Measurements from ENCODE around the gene DNAAF9.

The DNAAF9 gene

DNA sequence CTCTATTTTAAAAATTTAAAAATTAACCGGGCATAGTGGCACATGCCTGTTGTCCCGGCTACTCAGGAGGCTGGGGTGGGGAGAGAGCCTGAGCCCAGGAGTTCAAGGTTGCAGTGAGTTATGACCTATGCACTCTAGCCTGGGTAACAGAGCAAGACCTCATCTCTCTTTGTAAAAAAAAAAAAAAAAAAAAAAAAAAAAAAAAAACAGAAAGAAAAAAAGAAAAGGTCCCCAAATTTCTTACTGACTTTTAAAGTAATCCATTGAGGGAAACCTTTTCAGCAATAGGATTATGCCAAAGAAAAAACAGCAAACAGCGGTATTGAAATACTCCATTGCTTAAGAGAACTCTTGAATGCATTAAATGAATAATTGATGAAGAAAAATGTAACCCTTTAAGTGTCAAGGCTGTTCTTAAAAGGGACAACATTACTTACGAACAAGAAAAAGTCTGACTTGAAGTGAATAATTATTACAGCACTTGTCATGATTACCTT lies 6.0 kb upstream of the DNAAF9 start:
- no peak for TF ChIP-seq CTCF (IDR thresholded peaks at IDR 0.05)
- Histone ChIP-seq H3K27me3 (ENCODE audit: control insufficient read depth, insufficient read depth, low read length) (no peaks in the 10 kb centered on the region), H3K4me3 (ENCODE audit: low read depth, low read length) (no peak overlapping the region), H3K79me2 (no peaks in the 10 kb centered on the region), H3K36me3 (ENCODE audit: control insufficient read depth, insufficient read depth, low read length) (no peaks in the 10 kb centered on the region), H2AFZ (no peak overlapping the region), H3K4me1 (no peaks in the 10 kb centered on the region), H3K9ac (no peak overlapping the region), H3K27ac (no peak overlapping the region), H3K4me2 (ENCODE audit: low read length) (no peak overlapping the region), H3K9me3 (ENCODE audit: control insufficient read depth, low read length) (no peaks in the 10 kb centered on the region)

DNA sequence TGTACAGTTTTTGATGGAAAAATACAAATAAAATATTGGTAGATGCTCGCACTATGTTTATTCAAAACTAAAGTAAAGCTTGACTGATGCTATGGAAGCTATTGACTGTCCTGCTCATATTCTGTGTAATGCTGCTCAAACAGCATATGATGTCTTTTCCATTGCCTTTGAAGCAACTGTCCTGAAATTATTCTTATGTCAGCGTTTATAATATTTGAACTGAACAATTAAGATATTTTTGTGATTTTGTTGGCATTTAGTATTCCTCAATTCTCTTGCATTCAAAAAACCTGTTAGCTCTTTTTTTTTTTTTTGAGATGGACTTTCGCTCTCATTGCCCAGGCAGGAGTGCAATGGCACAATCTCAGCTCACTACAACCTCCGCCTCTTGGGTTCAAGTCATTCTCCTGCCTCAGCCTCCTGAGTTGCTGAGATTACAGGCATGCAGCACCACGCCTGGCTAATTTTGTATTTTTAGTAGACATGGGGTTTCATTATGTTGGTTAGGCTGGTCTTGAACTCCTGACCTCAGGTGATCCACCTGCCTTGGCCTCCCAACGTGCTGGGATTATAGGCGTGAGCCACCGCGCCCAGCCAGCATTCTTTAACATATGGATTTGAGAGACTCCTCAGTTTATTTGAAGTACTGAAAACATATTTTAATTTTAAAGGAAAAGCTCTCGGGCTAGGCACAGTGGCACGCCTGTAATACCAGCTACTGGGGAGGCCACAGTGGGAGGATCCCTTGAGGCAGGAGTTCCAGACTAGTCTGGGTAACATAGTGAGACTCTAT lies 5.3 kb upstream of the DNAAF9 start:
- H3K36me3 ChIP-seq (ENCODE audit: control insufficient read depth, insufficient read depth, low read length): no peaks in the 10 kb centered on the region
- no peaks in the 10 kb centered on the region for H3K79me2 ChIP-seq
- no peak overlapping the region for H3K27ac ChIP-seq
- no peak overlapping the region for H3K4me2 ChIP-seq (ENCODE audit: low read length)
- H3K4me1 ChIP-seq: peaks cover 3% of the 10 kb centered on the region
- no peaks in the 10 kb centered on the region for H3K27me3 ChIP-seq (ENCODE audit: control insufficient read depth, insufficient read depth, low read length)
- no peak overlapping the region for H3K4me3 ChIP-seq (ENCODE audit: low read depth, low read length)
- no peak for TF ChIP-seq CTCF (IDR thresholded peaks at IDR 0.05)
- H3K9ac ChIP-seq: no peak overlapping the region
- H2AFZ ChIP-seq: no peak overlapping the region
- H3K9me3 ChIP-seq (ENCODE audit: control insufficient read depth, low read length): no peaks in the 10 kb centered on the region

- H3K4me3 ChIP-seq (ENCODE audit: low read depth, low read length): no peak overlapping the region
- H3K79me2 ChIP-seq: no peaks in the 10 kb centered on the region
- H3K36me3 ChIP-seq (ENCODE audit: control insufficient read depth, insufficient read depth, low read length): no peaks in the 10 kb centered on the region
- TF ChIP-seq CTCF (IDR thresholded peaks at IDR 0.05): no peak
- H3K4me1 ChIP-seq: peaks cover 13% of the 10 kb centered on the region
- H3K27me3 ChIP-seq (ENCODE audit: control insufficient read depth, insufficient read depth, low read length): no peaks in the 10 kb centered on the region
- H3K4me2 ChIP-seq (ENCODE audit: low read length): no peak overlapping the region
- no peaks in the 10 kb centered on the region for H3K9me3 ChIP-seq (ENCODE audit: control insufficient read depth, low read length)
- no peak overlapping the region for H2AFZ ChIP-seq
- no peak overlapping the region for H3K27ac ChIP-seq
- H3K9ac ChIP-seq: no peak overlapping the region
Measured at GRCh38 chr20:3410464-3410863, 3.0 kb upstream of the DNAAF9 start.

DNA sequence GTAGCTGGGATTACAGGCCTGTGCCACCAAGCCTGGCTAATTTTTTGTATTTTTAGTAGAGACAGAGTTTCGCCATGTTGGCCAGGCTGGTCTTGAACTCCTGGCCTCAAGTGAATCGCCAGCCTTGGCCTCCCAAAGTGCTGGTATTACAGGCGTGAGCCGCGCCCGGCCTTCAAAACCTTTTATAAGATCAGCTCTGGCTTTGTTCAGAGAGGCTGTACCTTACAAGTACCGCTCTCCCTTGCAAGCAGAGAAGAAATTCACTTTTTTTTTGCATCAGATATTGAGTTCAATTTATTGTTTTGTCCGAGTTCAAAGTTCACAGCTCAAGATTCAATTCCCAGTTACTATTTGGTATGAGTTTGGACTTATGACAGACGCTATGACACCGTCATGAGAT lies 1.9 kb upstream of the DNAAF9 start:
- no peak overlapping the region for H3K4me3 ChIP-seq (ENCODE audit: low read depth, low read length)

More for the DNA sequence above, 1.9 kb upstream of the DNAAF9 start:
- peak overlapping the region; percentile 94 for H2AFZ ChIP-seq
- H3K36me3 ChIP-seq (ENCODE audit: control insufficient read depth, insufficient read depth, low read length): no peaks in the 10 kb centered on the region
- peaks cover 13% of the 10 kb centered on the region for H3K4me1 ChIP-seq
- TF ChIP-seq CTCF (IDR thresholded peaks at IDR 0.05): no peak
- no peak overlapping the region for H3K9ac ChIP-seq
- no peaks in the 10 kb centered on the region for H3K79me2 ChIP-seq
- no peak overlapping the region for H3K4me2 ChIP-seq (ENCODE audit: low read length)
- H3K9me3 ChIP-seq (ENCODE audit: control insufficient read depth, low read length): no peaks in the 10 kb centered on the region
- no peaks in the 10 kb centered on the region for H3K27me3 ChIP-seq (ENCODE audit: control insufficient read depth, insufficient read depth, low read length)
- H3K27ac ChIP-seq: no peak overlapping the region
